ENCODE results near the gene DIPK1A. TPM values are rescaled to one million over a fixed set of nuclear protein-coding genes. Genes with fewer than 3 reads are reported as not detected.

DIPK1A gene
- total RNA-seq, 1 experiment from 2014 or later: 9.6 TPM

GRCh38 chr1:92924501-92924900 is 36.8 kb downstream of the DIPK1A start:
- Histone ChIP-seq H3K36me3 (no peaks in the 10 kb centered on the region), H3K9me3 (replicated peaks) (no peaks in the 10 kb centered on the region), H3K27me3 (no peaks in the 10 kb centered on the region), H3K4me3 (no peak overlapping the region), H3K4me1 (no peaks in the 10 kb centered on the region), H3K27ac (no peak overlapping the region)
- DNase-seq: no peak

- Histone ChIP-seq H3K4me1 (no peaks in the 10 kb centered on the region), H3K9me3 (replicated peaks) (no peaks in the 10 kb centered on the region), H3K36me3 (no peaks in the 10 kb centered on the region), H3K4me3 (no peak overlapping the region), H3K27ac (no peak overlapping the region), H3K27me3 (no peaks in the 10 kb centered on the region)
- no peak for DNase-seq
Measured at GRCh38 chr1:92923664-92924063, 37.6 kb downstream of the DIPK1A start.

GRCh38 chr1:92922356-92923035 is 38.8 kb downstream of the DIPK1A start:
- Histone ChIP-seq H3K4me1 (no peaks in the 10 kb centered on the region), H3K27ac (no peak overlapping the region), H3K27me3 (no peaks in the 10 kb centered on the region), H3K4me3 (no peak overlapping the region), H3K9me3 (replicated peaks) (no peaks in the 10 kb centered on the region), H3K36me3 (no peaks in the 10 kb centered on the region)
- no peak for DNase-seq

GRCh38 chr1:92921031-92922023 is 39.9 kb downstream of the DIPK1A start:
- Histone ChIP-seq H3K9me3 (replicated peaks) (no peaks in the 10 kb centered on the region), H3K27me3 (no peaks in the 10 kb centered on the region), H3K27ac (no peak overlapping the region), H3K36me3 (no peaks in the 10 kb centered on the region), H3K4me1 (no peaks in the 10 kb centered on the region), H3K4me3 (no peak overlapping the region)
- DNase-seq: no peak

GRCh38 chr1:92916899-92917298 is 44.4 kb downstream of the DIPK1A start:
- no peak for DNase-seq
- H3K4me1 ChIP-seq: no peaks in the 10 kb centered on the region
- H3K4me3 ChIP-seq: no peak overlapping the region
- H3K27me3 ChIP-seq: no peaks in the 10 kb centered on the region
- no peak overlapping the region for H3K27ac ChIP-seq
- no peaks in the 10 kb centered on the region for H3K9me3 ChIP-seq (replicated peaks)
- no peaks in the 10 kb centered on the region for H3K36me3 ChIP-seq

- Histone ChIP-seq H3K27me3 (no peaks in the 10 kb centered on the region), H3K4me1 (no peaks in the 10 kb centered on the region)
Measured at GRCh38 chr1:92915547-92915946, 45.7 kb downstream of the DIPK1A start.

GRCh38 chr1:92913093-92913819 is 48.0 kb downstream of the DIPK1A start:
- no peak for DNase-seq
- Histone ChIP-seq H3K4me3 (no peak overlapping the region), H3K27me3 (no peaks in the 10 kb centered on the region), H3K9me3 (replicated peaks) (no peaks in the 10 kb centered on the region), H3K4me1 (no peaks in the 10 kb centered on the region), H3K36me3 (no peaks in the 10 kb centered on the region), H3K27ac (no peak overlapping the region)

More at GRCh38 chr1:92915547-92915946, 45.7 kb downstream of the DIPK1A start:
- Histone ChIP-seq H3K9me3 (replicated peaks) (no peaks in the 10 kb centered on the region), H3K36me3 (no peaks in the 10 kb centered on the region), H3K27ac (no peak overlapping the region), H3K4me3 (no peak overlapping the region)
- DNase-seq: no peak

- Histone ChIP-seq H3K4me1 (peaks cover 5% of the 10 kb centered on the region), H3K27ac (no peak overlapping the region)
- DNase-seq: no peak
Measured at GRCh38 chr1:92910081-92910480, 51.2 kb downstream of the DIPK1A start.

GRCh38 chr1:92909321-92909720 is 51.9 kb downstream of the DIPK1A start:
- peak in 1 of 2 experiments; percentile 17 for DNase-seq
- Histone ChIP-seq H3K4me3 (no peak overlapping the region), H3K4me1 (peaks cover 5% of the 10 kb centered on the region), H3K27ac (no peak overlapping the region), H3K36me3 (no peaks in the 10 kb centered on the region), H3K9me3 (replicated peaks) (no peaks in the 10 kb centered on the region), H3K27me3 (no peaks in the 10 kb centered on the region)

More at GRCh38 chr1:92910081-92910480, 51.2 kb downstream of the DIPK1A start:
- Histone ChIP-seq H3K9me3 (replicated peaks) (no peaks in the 10 kb centered on the region), H3K36me3 (no peaks in the 10 kb centered on the region), H3K4me3 (no peak overlapping the region), H3K27me3 (no peaks in the 10 kb centered on the region)

GRCh38 chr1:92907949-92908684 is 53.1 kb downstream of the DIPK1A start:
- Histone ChIP-seq H3K27ac (no peak overlapping the region), H3K4me3 (no peak overlapping the region), H3K9me3 (replicated peaks) (no peaks in the 10 kb centered on the region), H3K4me1 (peaks cover 5% of the 10 kb centered on the region), H3K27me3 (no peaks in the 10 kb centered on the region), H3K36me3 (no peaks in the 10 kb centered on the region)
- DNase-seq: no peak

- H3K9me3 ChIP-seq (replicated peaks): no peaks in the 10 kb centered on the region
- no peak overlapping the region for H3K4me3 ChIP-seq
- peaks cover 10% of the 10 kb centered on the region for H3K4me1 ChIP-seq
- no peak overlapping the region for H3K27ac ChIP-seq
- DNase-seq: no peak
- no peaks in the 10 kb centered on the region for H3K27me3 ChIP-seq
- H3K36me3 ChIP-seq: no peaks in the 10 kb centered on the region
Measured at GRCh38 chr1:92903765-92904164, 57.5 kb downstream of the DIPK1A start.

- no peaks in the 10 kb centered on the region for H3K9me3 ChIP-seq (replicated peaks)
- H3K4me1 ChIP-seq: peaks cover 4% of the 10 kb centered on the region
- H3K36me3 ChIP-seq: no peaks in the 10 kb centered on the region
- no peak overlapping the region for H3K4me3 ChIP-seq
- peak overlapping the region; percentile 37 for H3K27ac ChIP-seq
- DNase-seq: no peak
- no peaks in the 10 kb centered on the region for H3K27me3 ChIP-seq
Measured at GRCh38 chr1:92902406-92902744, 58.9 kb downstream of the DIPK1A start.

GRCh38 chr1:92901699-92902405 is 59.4 kb downstream of the DIPK1A start:
- Histone ChIP-seq H3K4me3 (no peak overlapping the region), H3K27me3 (no peaks in the 10 kb centered on the region), H3K9me3 (replicated peaks) (no peaks in the 10 kb centered on the region), H3K36me3 (no peaks in the 10 kb centered on the region), H3K4me1 (peaks cover 4% of the 10 kb centered on the region), H3K27ac (peak overlapping the region; percentile 37)
- DNase-seq: peak; percentile 46 to 61

GRCh38 chr1:92901126-92901525 is 60.1 kb downstream of the DIPK1A start:
- H3K4me3 ChIP-seq: no peak overlapping the region
- H3K27ac ChIP-seq: no peak overlapping the region; the same call in 1 of the 2 replicates
- no peaks in the 10 kb centered on the region for H3K27me3 ChIP-seq
- DNase-seq: no peak
- H3K4me1 ChIP-seq: peaks cover 4% of the 10 kb centered on the region
- H3K36me3 ChIP-seq: no peaks in the 10 kb centered on the region
- no peaks in the 10 kb centered on the region for H3K9me3 ChIP-seq (replicated peaks)

Measured in SJCRH30 (cell line).